Testis (tissue), 2 donors: ENCODE results near the gene WEE1.

Experiments
- CTCF ChIP-seq, 3 experiments: fragments of 450-650 bp in 2 of 3; fragments of 200-600 bp in 1 of 3; sonication (generic) in 1 of 3; IDR thresholded peaks; one replicate each; pipeline ENCODE4 v1.5.1; 2016 to 2019; ENCODE audit warnings: antibody characterized with exemption in 3 of 3, mild to moderate bottlenecking in 2 of 3, moderate library complexity in 1 of 3
- POLR2A ChIP-seq: fragments of 450-650 bp; IDR thresholded peaks from one replicate; pipeline ENCODE4 v1.6.1; 2017; ENCODE audit warnings: antibody characterized with exemption, mild to moderate bottlenecking, moderate library complexity

- TF ChIP-seq CTCF (IDR thresholded peaks at IDR 0.05) (no peak), POLR2A (no peak)
These were observed 28.4 kb downstream of the WEE1 start for GRCh38 chr11:9601876-9602199.
